Colonic mucosa (tissue), 4 donors: ENCODE results near the gene GABRD. TPM values are rescaled to one million over a fixed set of nuclear protein-coding genes. Genes with fewer than 3 reads are reported as not detected.

Source experiments
- DNase-seq: peaks from one replicate; pipeline ENCODE4 v3.0.0-alpha.2; 2020
- H3K27ac ChIP-seq: fragments of 200-600 bp; one replicate; pipeline ENCODE4 v1.8.0; 2021
- H3K27me3 ChIP-seq: fragments of 200-600 bp; one replicate; pipeline ENCODE4 v1.8.0; 2021
- H3K36me3 ChIP-seq: fragments of 200-600 bp; one replicate; pipeline ENCODE4 v1.8.0; 2021
- H3K4me1 ChIP-seq: fragments of 200-600 bp; one replicate; pipeline ENCODE4 v1.8.0; 2021; ENCODE audit warnings: mild to moderate bottlenecking
- H3K4me3 ChIP-seq: fragments of 200-600 bp; one replicate; pipeline ENCODE4 v1.8.0; 2021
- H3K9ac ChIP-seq, 2 donors: one replicate each; pipeline ENCODE4 v1.7.0; 2013; ENCODE audit warnings: control low read depth in 2 of 2, low read depth in 2 of 2, low read length in 2 of 2
- H3K9me3 ChIP-seq: fragments of 200-600 bp; one replicate; pipeline ENCODE4 v1.8.0; 2021
- intact Hi-C: fragments of 100-400 bp; cut with DNase I; formaldehyde crosslinking; loops from one replicate; pipeline ENCODE4 v1.14.1; 2022
- total RNA-seq, 2 donors: library from RNA; stranded (reverse); fragmentation: NEBNext Ultra II Directional in 1 of 2; extraction: Animal tissue kit (Norgen Biotek cat#: 25700) in 1 of 2; gene quantifications; one replicate each; pipeline ENCODE4 v1.2.1, GENCODE V29; 2021
- TF ChIP-seq, protein P1 (sequence below): fragments of 200-600 bp; IDR thresholded peaks from one replicate; pipeline ENCODE4 v1.8.0; 2022; ENCODE audit warnings: antibody characterized with exemption, mild to moderate bottlenecking
- donor health status: healthy.
- donor health status: DM: no; HTN: no; CAD: no.
- donor health status: DM: no; HTN: no; CAD: no.

Gene GABRD
- total RNA-seq, 2 donors from 2014 or later: 0.15 to 0.21 TPM

DNA sequence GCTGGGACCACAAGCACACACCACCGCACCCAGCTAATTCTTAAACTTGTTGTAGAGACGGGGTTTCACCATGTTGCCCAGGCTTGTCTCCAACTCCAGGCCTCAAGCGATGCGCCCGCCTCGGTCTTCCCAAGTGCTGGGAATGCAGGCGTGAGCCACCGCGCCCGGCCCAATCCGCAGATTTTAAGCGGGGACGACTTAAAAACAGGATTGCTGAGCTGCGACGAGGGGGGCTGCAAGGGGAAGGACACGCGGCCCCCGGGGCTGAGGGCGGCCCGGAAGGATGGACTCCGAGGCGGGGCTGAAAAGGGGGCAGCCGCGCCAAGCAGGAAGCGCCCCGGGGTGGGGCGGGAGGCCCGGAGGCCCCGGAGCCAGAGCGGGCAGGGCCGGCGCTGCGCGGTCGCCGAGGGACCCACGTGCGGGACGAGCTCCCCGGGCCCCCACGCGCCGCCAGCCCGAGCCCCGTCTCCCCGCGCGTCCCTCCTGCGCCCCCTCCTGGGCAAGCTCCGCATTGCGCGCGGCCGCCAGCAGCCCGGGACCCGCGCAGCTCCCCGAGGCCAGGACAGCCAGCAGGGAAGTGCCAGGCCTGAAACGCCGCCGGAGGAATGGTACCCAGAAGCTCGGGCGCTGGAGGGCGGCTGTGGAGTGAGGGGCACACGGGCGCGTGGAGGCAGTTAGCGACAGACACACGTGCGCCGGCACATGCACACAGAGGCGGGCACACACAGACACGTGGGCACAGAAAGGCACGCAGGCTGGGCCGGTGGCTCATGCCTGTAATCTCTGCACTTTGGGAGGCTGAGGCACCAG, 25.6 kb downstream of the GABRD start:
- intact Hi-C loops: loop anchor here (5.0 kb wide), 1 partner anchor 102 kb away; no protein-coding TSS in a partner anchor
- Histone ChIP-seq H3K4me3 (no peak overlapping the region), H3K9me3 (no peaks in the 10 kb centered on the region), H3K9ac (peak overlapping the region in 1 of 2 donors; percentile 39), H3K4me1 (peaks cover 19% of the 10 kb centered on the region), H3K27me3 (peaks cover 4% of the 10 kb centered on the region), H3K27ac (no peak overlapping the region), H3K36me3 (no peaks in the 10 kb centered on the region)
- peak; percentile 77 for DNase-seq
- TF ChIP-seq, protein P1, sequence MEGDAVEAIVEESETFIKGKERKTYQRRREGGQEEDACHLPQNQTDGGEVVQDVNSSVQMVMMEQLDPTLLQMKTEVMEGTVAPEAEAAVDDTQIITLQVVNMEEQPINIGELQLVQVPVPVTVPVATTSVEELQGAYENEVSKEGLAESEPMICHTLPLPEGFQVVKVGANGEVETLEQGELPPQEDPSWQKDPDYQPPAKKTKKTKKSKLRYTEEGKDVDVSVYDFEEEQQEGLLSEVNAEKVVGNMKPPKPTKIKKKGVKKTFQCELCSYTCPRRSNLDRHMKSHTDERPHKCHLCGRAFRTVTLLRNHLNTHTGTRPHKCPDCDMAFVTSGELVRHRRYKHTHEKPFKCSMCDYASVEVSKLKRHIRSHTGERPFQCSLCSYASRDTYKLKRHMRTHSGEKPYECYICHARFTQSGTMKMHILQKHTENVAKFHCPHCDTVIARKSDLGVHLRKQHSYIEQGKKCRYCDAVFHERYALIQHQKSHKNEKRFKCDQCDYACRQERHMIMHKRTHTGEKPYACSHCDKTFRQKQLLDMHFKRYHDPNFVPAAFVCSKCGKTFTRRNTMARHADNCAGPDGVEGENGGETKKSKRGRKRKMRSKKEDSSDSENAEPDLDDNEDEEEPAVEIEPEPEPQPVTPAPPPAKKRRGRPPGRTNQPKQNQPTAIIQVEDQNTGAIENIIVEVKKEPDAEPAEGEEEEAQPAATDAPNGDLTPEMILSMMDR: peak; percentile 83

DNA sequence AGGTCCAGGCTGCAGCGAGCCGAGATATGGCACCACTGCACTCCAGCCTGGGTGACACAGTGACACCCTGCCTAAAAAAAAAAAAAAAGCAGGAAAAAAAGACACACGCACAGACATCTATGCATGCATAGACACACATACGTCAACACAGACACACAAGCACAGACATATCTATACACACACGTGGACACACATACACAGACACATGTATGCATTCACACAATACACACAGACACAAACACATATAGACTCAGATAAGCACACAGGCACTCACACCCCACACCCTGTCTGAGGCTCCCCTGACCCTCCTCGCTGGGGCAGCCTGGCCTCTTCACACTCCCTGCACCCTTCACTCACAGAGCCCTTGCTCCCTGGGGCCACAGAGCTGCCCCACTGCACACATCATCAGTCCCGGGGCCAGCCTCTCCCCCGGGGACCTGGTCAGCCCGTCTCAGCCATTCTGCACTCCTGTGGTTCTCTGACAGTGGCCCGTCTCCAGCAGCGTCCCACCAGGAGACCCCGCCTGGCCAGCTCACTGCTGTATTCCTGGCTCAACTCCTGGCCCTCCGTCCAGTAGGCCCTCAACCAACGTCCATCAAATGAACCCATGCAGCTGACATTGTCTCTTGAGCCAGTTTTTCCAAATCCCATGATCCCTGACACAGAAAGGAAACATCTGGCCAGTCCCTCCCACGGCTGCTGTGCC, 26.5 kb downstream of the GABRD start:
- Histone ChIP-seq H3K4me1 (peaks cover 19% of the 10 kb centered on the region), H3K9me3 (no peaks in the 10 kb centered on the region), H3K36me3 (no peaks in the 10 kb centered on the region), H3K27me3 (peaks cover 4% of the 10 kb centered on the region), H3K9ac (peak overlapping the region in 1 of 2 donors; percentile 3), H3K27ac (no peak overlapping the region), H3K4me3 (no peak overlapping the region)
- TF ChIP-seq, protein P1: no peak
- DNase-seq: no peak
- intact Hi-C loops: no loop called here

DNA sequence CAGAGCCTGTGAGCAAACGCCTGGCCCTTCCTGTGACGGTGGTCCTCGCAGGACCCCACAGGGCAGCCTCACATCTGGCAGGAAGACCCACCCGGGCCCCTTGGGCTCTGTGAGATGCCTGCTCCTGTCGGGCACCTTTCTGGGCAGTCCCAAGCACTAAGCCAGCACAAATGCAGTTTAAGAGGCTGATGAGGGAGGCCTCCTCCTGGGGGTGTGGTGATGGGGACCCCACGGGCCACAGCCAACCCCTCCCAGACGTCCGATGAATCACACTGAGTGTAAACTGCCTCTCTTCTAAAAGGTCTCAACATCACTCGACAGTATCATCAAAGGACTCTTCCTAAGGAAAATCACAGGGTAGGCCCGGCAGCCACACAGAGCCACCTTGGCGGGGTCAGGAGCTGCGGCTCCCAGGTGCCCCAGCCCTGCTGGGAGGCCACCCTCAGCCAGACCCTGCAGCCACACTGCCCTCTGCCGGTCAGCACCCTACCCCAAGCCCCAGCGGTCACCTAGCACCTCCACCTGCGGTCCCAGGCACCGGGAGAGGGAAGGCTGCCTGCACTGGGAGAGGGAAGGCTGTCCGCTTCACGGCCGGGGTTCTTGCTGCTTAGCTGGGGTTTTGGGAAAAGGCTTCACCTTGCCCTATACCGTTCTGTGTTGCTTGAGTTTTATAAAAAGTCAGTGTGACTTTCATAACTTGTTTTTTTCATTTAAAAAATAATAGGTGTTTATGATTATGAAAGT, 27.2 kb downstream of the GABRD start:
- Histone ChIP-seq H3K4me1 (peaks cover 19% of the 10 kb centered on the region), H3K27ac (peak overlapping the region; percentile 70), H3K9me3 (no peaks in the 10 kb centered on the region), H3K27me3 (peaks cover 4% of the 10 kb centered on the region), H3K4me3 (no peak overlapping the region), H3K36me3 (no peaks in the 10 kb centered on the region), H3K9ac (peak overlapping the region; percentile 3 to 73)
- intact Hi-C loops: no loop called here
- TF ChIP-seq, protein P1: peak; percentile 74
- DNase-seq: peak; percentile 92

- Histone ChIP-seq H3K9ac (peak overlapping the region in 1 of 2 donors; percentile 73), H3K4me1 (peaks cover 23% of the 10 kb centered on the region), H3K27me3 (peaks cover 4% of the 10 kb centered on the region), H3K36me3 (no peaks in the 10 kb centered on the region), H3K9me3 (no peaks in the 10 kb centered on the region), H3K4me3 (no peak overlapping the region), H3K27ac (peak overlapping the region; percentile 70)
- intact Hi-C loops: no loop called here
- TF ChIP-seq, protein P1: no peak
- DNase-seq: peak; percentile 80
These were observed 28.0 kb downstream of the GABRD start for GRCh38 chr1:2046953-2047748.
